HCT116 (cell line): ENCODE measurements around the gene YOD1. TPM values are rescaled to one million over a fixed set of nuclear protein-coding genes. Genes with fewer than 3 reads are reported as not detected.

Experiments
- ATAC-seq: fragments of 200-7000 bp; cut with Tn5 transposase; 2 replicates; pipeline ENCODE4 v1.9.1; 2020; ENCODE audit warnings: mild to moderate bottlenecking, moderate library complexity
- BruUV-seq: library from RNA; stranded (reverse); fragments of 400-500 nt; replicated peaks from 2 replicates; lab custom pipeline; 2021; lab: Mats Ljungman, UMichigan
- CTCF ChIA-PET: fragments of 300-600 bp; sonication (Branson Sonifier 250); formaldehyde crosslinking; loops from one replicate; lab custom pipeline; 2021; ENCODE audit warnings: antibody characterized with exemption; lab: Charles Lee
- POLR2A ChIA-PET: fragments of 300-600, 350-600 bp; sonication (Branson Sonifier 250); formaldehyde crosslinking; loops from one replicate; lab custom pipeline; 2021; ENCODE audit warnings: antibody characterized with exemption; lab: Charles Lee
- RAD21 ChIA-PET, 2 experiments: fragments of 300-600 bp; sonication (Branson Sonifier 250); formaldehyde crosslinking; loops; one replicate each; lab custom pipeline; 2023; ENCODE audit warnings: low total read pairs in 2 of 2; ENCODE audit not compliant: uncharacterized antibody in 2 of 2, unreplicated experiment in 2 of 2, low non-redundant PET in 1 of 2; lab: Charles Lee
- DNase-seq: peaks from one replicate; pipeline ENCODE4 v3.0.0-alpha.2; 2010; ENCODE audit warnings: low read depth, low spot score
- H2AFZ ChIP-seq: fragments of 200-600 bp; shearing (Covaris generic), sonication (generic); 2 replicates; pipeline ENCODE4 v1.6.1; 2017; ENCODE audit warnings: low read depth, mixed run types, mixed read lengths, antibody characterized with exemption, low read length; ENCODE audit not compliant: poor library complexity, severe bottlenecking
- H3K27ac ChIP-seq: 2 replicates; pipeline ENCODE4 v1.5.1; 2012; ENCODE audit warnings: low read depth, low read length
- H3K27me3 ChIP-seq: fragments of 200-600 bp; sonication (generic); 2 replicates; pipeline ENCODE4 v1.6.1; 2016; ENCODE audit warnings: mixed run types, low read length, mixed read lengths; ENCODE audit not compliant: insufficient read depth
- H3K36me3 ChIP-seq, 2 experiments: fragments of 200-500 bp in 1 of 2; fragments of 200-600 bp in 1 of 2; sonication (Bioruptor generic) in 1 of 2; sonication (generic) in 1 of 2; 2 replicates each; pipeline versions ENCODE4 v1.5.1 to v1.6.1; 2014 to 2016; ENCODE audit warnings: low read length in 2 of 2, inconsistent platforms in 1 of 2, mixed read lengths in 1 of 2, mixed run types in 1 of 2; ENCODE audit not compliant: insufficient read depth in 2 of 2, control insufficient read depth in 1 of 2
- H3K4me1 ChIP-seq, 2 experiments: fragments of 200-600 bp in 1 of 2; sonication (generic) in 1 of 2; 2 replicates each; pipeline versions ENCODE4 v1.5.1 to v1.6.1; 2012 to 2017; ENCODE audit warnings: low read length in 2 of 2, inconsistent platforms in 1 of 2, mild to moderate bottlenecking in 1 of 2, mixed read lengths in 1 of 2, mixed run types in 1 of 2, moderate library complexity in 1 of 2; ENCODE audit not compliant: insufficient read depth in 2 of 2, control insufficient read depth in 1 of 2
- H3K4me2 ChIP-seq: fragments of 200-600 bp; sonication (generic); 2 replicates; pipeline ENCODE4 v1.6.1; 2017; ENCODE audit warnings: mixed run types, low read length, mixed read lengths
- H3K4me3 ChIP-seq, 2 experiments: fragments of 200-600 bp in 1 of 2; sonication (generic) in 1 of 2; replicated peaks in 1 of 2; 2 replicates each; pipeline ENCODE4 v1.5.1; 2011 to 2016; ENCODE audit warnings: low read length in 2 of 2, control low read depth in 1 of 2, low read depth in 1 of 2, mild to moderate bottlenecking in 1 of 2, mixed read lengths in 1 of 2, mixed run types in 1 of 2
- H3K79me2 ChIP-seq: fragments of 200-600 bp; sonication (generic); 2 replicates; pipeline ENCODE4 v1.6.1; 2017; ENCODE audit warnings: mild to moderate bottlenecking, mixed run types, low read length, moderate library complexity, mixed read lengths; ENCODE audit not compliant: insufficient read depth
- H3K9ac ChIP-seq: fragments of 200-600 bp; sonication (generic); 2 replicates; pipeline ENCODE4 v1.6.1; 2016; ENCODE audit warnings: low read length, mixed read lengths
- H3K9me2 ChIP-seq: fragments of 200-600 bp; sonication (generic), shearing (Covaris generic); 2 replicates; pipeline ENCODE4 v1.6.1; 2017; ENCODE audit warnings: mixed run types, mild to moderate bottlenecking, moderate library complexity; ENCODE audit not compliant: insufficient read depth
- H3K9me3 ChIP-seq, 2 experiments: fragments of 200-500 bp in 1 of 2; fragments of 200-600 bp in 1 of 2; sonication (Bioruptor generic) in 1 of 2; sonication (generic) in 1 of 2; 2 replicates each; pipeline ENCODE4 v1.6.1; 2014 to 2017; ENCODE audit warnings: low read length in 2 of 2, mixed read lengths in 2 of 2, inconsistent platforms in 1 of 2, low read depth in 1 of 2, mild to moderate bottlenecking in 1 of 2, mixed run types in 1 of 2, moderate library complexity in 1 of 2; ENCODE audit not compliant: control insufficient read depth in 1 of 2, insufficient read depth in 1 of 2
- H4K20me1 ChIP-seq: fragments of 200-600 bp; sonication (generic), shearing (Covaris generic); 2 replicates; pipeline ENCODE4 v1.6.1; 2017; ENCODE audit warnings: mixed run types, mild to moderate bottlenecking, moderate library complexity; ENCODE audit not compliant: insufficient read depth
- ATF3 ChIP-seq: IDR thresholded peaks from 2 replicates; pipeline ENCODE4 v1.6.1; 2012
- CBX3 ChIP-seq: IDR thresholded peaks from 2 replicates; pipeline ENCODE4 v1.6.1; 2012; ENCODE audit warnings: low read depth
- CEBPB ChIP-seq: IDR thresholded peaks from 2 replicates; pipeline ENCODE4 v1.6.1; 2012; ENCODE audit warnings: low read depth
- CTCF ChIP-seq, 3 experiments: fragments of 200-600 bp in 1 of 3; sonication (generic) in 1 of 3; IDR thresholded peaks in 2 of 3; conservative IDR thresholded peaks in 1 of 3; 2 replicates each; pipeline ENCODE4 v1.5.1; 2012 to 2017; ENCODE audit warnings: low read depth in 2 of 3, low read length in 2 of 3, antibody characterized with exemption in 1 of 3, borderline replicate concordance in 1 of 3, control low read depth in 1 of 3, mild to moderate bottlenecking in 1 of 3, mixed read lengths in 1 of 3, mixed run types in 1 of 3, moderate library complexity in 1 of 3; ENCODE audit not compliant: insufficient read depth in 1 of 3
- EGR1 ChIP-seq: IDR thresholded peaks from 2 replicates; pipeline ENCODE4 v1.6.1; 2012; ENCODE audit warnings: low read depth
- ELF1 ChIP-seq: IDR thresholded peaks from 2 replicates; pipeline ENCODE4 v1.6.1; 2012; ENCODE audit warnings: low read depth, borderline replicate concordance
- EZH2 ChIP-seq: fragments of 200-600 bp; sonication (generic); IDR thresholded peaks from 2 replicates; pipeline ENCODE4 v1.6.1; 2017; ENCODE audit warnings: antibody characterized with exemption, mixed run types
- EZH2phosphoT487 ChIP-seq: fragments of 200-600 bp; IDR thresholded peaks from 2 replicates; pipeline ENCODE4 v1.6.1; 2018; ENCODE audit warnings: antibody characterized with exemption, borderline replicate concordance
- FOSL1 ChIP-seq: IDR thresholded peaks from 2 replicates; pipeline ENCODE4 v1.6.1; 2012; ENCODE audit warnings: low read depth
- JUND ChIP-seq: IDR thresholded peaks from 2 replicates; pipeline ENCODE4 v1.6.1; 2012
- MAX ChIP-seq: IDR thresholded peaks from 2 replicates; pipeline ENCODE4 v1.6.1; 2012
- POLR2A ChIP-seq: IDR thresholded peaks from 2 replicates; pipeline ENCODE4 v1.7.0; 2011; ENCODE audit warnings: borderline replicate concordance; ENCODE audit not compliant: insufficient read depth, insufficient read length; ENCODE audit errors: extremely low read depth
- POLR2AphosphoS5 ChIP-seq: IDR thresholded peaks from 2 replicates; pipeline ENCODE4 v1.6.1; 2011; ENCODE audit warnings: mild to moderate bottlenecking, low read depth, low read length, moderate library complexity
- REST ChIP-seq: IDR thresholded peaks from 2 replicates; pipeline ENCODE4 v1.6.1; 2012; ENCODE audit warnings: low read depth
- SIN3A ChIP-seq: IDR thresholded peaks from 2 replicates; pipeline ENCODE4 v1.6.1; 2012; ENCODE audit warnings: low read depth
- SRF ChIP-seq: IDR thresholded peaks from 2 replicates; pipeline ENCODE4 v1.6.1; 2012; ENCODE audit warnings: low read depth
- TCF7L2 ChIP-seq: IDR thresholded peaks from 2 replicates; pipeline ENCODE4 v1.7.0; 2011; ENCODE audit warnings: borderline replicate concordance, inconsistent platforms; ENCODE audit not compliant: insufficient read depth, insufficient read length; ENCODE audit errors: extremely low read depth
- ZBTB33 ChIP-seq: IDR thresholded peaks from 2 replicates; pipeline ENCODE4 v1.6.1; 2011; ENCODE audit warnings: mild to moderate bottlenecking, low read length, moderate library complexity; ENCODE audit not compliant: insufficient replicate concordance; ENCODE audit errors: extremely low read depth
- ZFX ChIP-seq: fragments of 450-650 bp; IDR thresholded peaks from 2 replicates; pipeline ENCODE4 v1.6.1; 2017
- ZNF274 ChIP-seq: fragments of 200-500 bp; sonication (Bioruptor generic); IDR thresholded peaks from 2 replicates; pipeline ENCODE4 v1.6.1; 2014; ENCODE audit warnings: mild to moderate bottlenecking, low read depth, low read length, inconsistent platforms
- intact Hi-C: fragments of 100-400 bp; cut with micrococcal nuclease; formaldehyde crosslinking; loops from 2 replicates; pipeline ENCODE4 v1.10.0; 2022
- total RNA-seq: library from RNA; stranded (reverse); gene quantifications from one replicate; pipeline ENCODE4 v1.2.1, GENCODE V29; 2021; ENCODE audit not compliant: unreplicated experiment

YOD1 gene
- total RNA-seq, 1 experiment from 2014 or later, result 13.6 TPM

- H2AFZ ChIP-seq, result no peak overlapping the region
- no peaks in the 10 kb centered on the region for H3K9me2 ChIP-seq
Measured at GRCh38 chr1:207040181-207040533, 10.9 kb downstream of the YOD1 start.

More at GRCh38 chr1:207040181-207040533, 10.9 kb downstream of the YOD1 start:
- DNase-seq (no peak), ATAC-seq (peak; percentile 48; the same call in 1 of the 2 replicates)
- no peak overlapping the region for H3K27ac ChIP-seq
- H3K9me3 ChIP-seq, result no peaks in the 10 kb centered on the region
- 0 out of 2 replicates have a peak overlapping the region, but pooled peaks have one; percentile 9 for H3K9ac ChIP-seq
- peak overlapping the region; percentile 33 for H3K4me2 ChIP-seq
- H4K20me1 ChIP-seq, result no peaks in the 10 kb centered on the region
- no peaks in the 10 kb centered on the region for H3K36me3 ChIP-seq
- no peak overlapping the region for H3K4me3 ChIP-seq
- H3K79me2 ChIP-seq, result peaks cover 17% of the 10 kb centered on the region
- H3K4me1 ChIP-seq, result peaks cover 0 to 19% of the 10 kb centered on the region in 2 experiments; a peak in 2 of 4 replicates
- intact Hi-C loops, result no loop called here
- ChIA-PET CTCF (interaction anchor here (1.0 to 1.4 kb wide), 2 partner anchors 10 to 357 kb away, joined by 3 to 8 read pairs; no protein-coding TSS in a partner anchor), RAD21 (no interaction called here), POLR2A (no interaction called here)
- no TSS peak for BruUV-seq
- TF ChIP-seq REST, result no peak
- no peak for TF ChIP-seq EZH2phosphoT487
- no peak for TF ChIP-seq JUND
- TF ChIP-seq EZH2, result no peak
- no peak for TF ChIP-seq ZBTB33
- no peak for TF ChIP-seq EGR1
- TF ChIP-seq SIN3A, result no peak
- TF ChIP-seq ATF3, result no peak
- no peak for TF ChIP-seq FOSL1
- no peak for TF ChIP-seq ELF1
- no peak for TF ChIP-seq CEBPB
- TF ChIP-seq ZFX, result no peak
- TF ChIP-seq POLR2AphosphoS5, result no peak
- no peak for TF ChIP-seq POLR2A
- no peak for TF ChIP-seq CBX3
- TF ChIP-seq CTCF (IDR thresholded peaks at IDR 0.05 in 2 of 3, conservative IDR thresholded peaks at IDR 0.05 in 1 of 3; ENCODE audit: borderline replicate concordance in 1 of 3, insufficient read depth in 1 of 3, low read depth in 2 of 3, low read length in 2 of 3), result no peak
- TF ChIP-seq MAX, result no peak
- no peak for TF ChIP-seq TCF7L2
- no peak for TF ChIP-seq SRF
- no peak for TF ChIP-seq ZNF274
- H3K27me3 ChIP-seq, result no peaks in the 10 kb centered on the region
